Liver (tissue), 2 donors: ENCODE results near the gene RSU1.

Experiments
- CTCF ChIP-seq: fragments of 150-350 bp; IDR thresholded peaks from 2 replicates; pipeline ENCODE4 v1.5.1; 2017; ENCODE audit warnings: improper control_type of control experiment, low read depth, low read length; ENCODE audit not compliant: missing input control
- REST ChIP-seq: IDR thresholded peaks from 2 replicates; pipeline ENCODE4 v1.6.1; 2016; ENCODE audit warnings: antibody characterized with exemption, mild to moderate bottlenecking
- donor health status: healthy.

- TF ChIP-seq REST = no peak
- TF ChIP-seq CTCF = no peak
These were observed 104.3 kb downstream of the RSU1 start for GRCh38 chr10:16712883-16713282.
